GM18868 (cell line): ENCODE data around the gene SQOR.

ENCODE experiments used
- ATAC-seq: cut with Tn5 transposase; IDR thresholded peaks from one replicate; pipeline ENCODE4 v1.9.1; 2021; ENCODE audit warnings: mild to moderate bottlenecking, moderate library complexity; ENCODE audit not compliant: unreplicated experiment

SQOR gene

GRCh38 chr15:45657764-45658545 lies 23.1 kb downstream of the SQOR start:
- no peak for ATAC-seq

GRCh38 chr15:45660231-45660979 lies 25.6 kb downstream of the SQOR start:
- ATAC-seq = peak; percentile 43

- no peak for ATAC-seq
Observed at GRCh38 chr15:45662375-45662774, 27.5 kb downstream of the SQOR start.

- no peak for ATAC-seq
Observed at GRCh38 chr15:45664451-45664850, 29.6 kb downstream of the SQOR start.

- ATAC-seq = no peak
Observed at GRCh38 chr15:45665261-45665660, 30.4 kb downstream of the SQOR start.

- ATAC-seq = no peak
Observed at GRCh38 chr15:45666119-45666875, 31.5 kb downstream of the SQOR start.

GRCh38 chr15:45667002-45667401 lies 32.2 kb downstream of the SQOR start:
- no peak for ATAC-seq

GRCh38 chr15:45668386-45668785 lies 33.6 kb downstream of the SQOR start:
- ATAC-seq = no peak

GRCh38 chr15:45669422-45669821 lies 34.6 kb downstream of the SQOR start:
- no peak for ATAC-seq

GRCh38 chr15:45670091-45670490 lies 35.3 kb downstream of the SQOR start:
- ATAC-seq = no peak

GRCh38 chr15:45670511-45670910 lies 35.7 kb downstream of the SQOR start:
- no peak for ATAC-seq

GRCh38 chr15:45674677-45675076 lies 39.8 kb downstream of the SQOR start:
- ATAC-seq = no peak

GRCh38 chr15:45677797-45678196 lies 43.0 kb downstream of the SQOR start:
- no peak for ATAC-seq

- ATAC-seq = no peak
Observed at GRCh38 chr15:45678459-45679178, 43.8 kb downstream of the SQOR start.

- ATAC-seq = no peak
Observed at GRCh38 chr15:45684533-45684932, 49.7 kb downstream of the SQOR start.

GRCh38 chr15:45689616-45690015 lies 54.8 kb downstream of the SQOR start:
- no peak for ATAC-seq

- ATAC-seq = no peak
Observed at GRCh38 chr15:45690581-45691260, 55.9 kb downstream of the SQOR start.

- no peak for ATAC-seq
Observed at GRCh38 chr15:45701108-45701507, 66.3 kb downstream of the SQOR start.

GRCh38 chr15:45702041-45702440 lies 67.2 kb downstream of the SQOR start:
- ATAC-seq = no peak

- ATAC-seq = no peak
Observed at GRCh38 chr15:45703670-45704328, 69.0 kb downstream of the SQOR start.
